ENCODE measurements around the gene NCOA1. TPM values are rescaled to one million over a fixed set of nuclear protein-coding genes. Genes with fewer than 3 reads are reported as not detected.
"Not testable (repeated sequence)": the region's sequence is repeated elsewhere in the genome, so short reads cannot be mapped to it uniquely, and the experiment has no call there.

Gene NCOA1
- polyA plus RNA-seq, 3 donors from 2014 or later: 21.2 to 35.0 (median 25.6) TPM

DNA sequence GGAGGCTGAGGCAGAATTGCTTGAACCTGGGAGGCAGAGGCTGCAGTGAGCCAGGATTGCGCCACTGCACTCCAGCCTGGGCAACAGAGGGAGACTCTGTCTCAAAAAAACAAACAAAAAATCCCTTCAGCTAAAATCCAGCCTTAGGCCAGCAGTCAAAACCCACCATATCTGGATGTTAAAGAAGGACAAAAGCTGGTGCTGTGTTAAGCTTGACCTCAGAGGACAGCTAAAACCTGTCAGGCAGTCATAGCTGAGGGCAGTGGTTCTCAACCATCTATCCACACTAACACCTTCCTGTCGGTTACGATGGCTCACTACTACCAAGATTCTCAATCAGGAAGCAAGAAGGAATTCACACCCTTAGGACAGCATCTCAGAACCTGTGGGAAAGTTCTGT lies 292.6 kb downstream of the NCOA1 start:
- H3K27ac Mint-ChIP-seq: no peak overlapping the region
- H3K27me3 Mint-ChIP-seq (ENCODE audit: low read depth in 3 of 3): peaks cover 0 to 2% (median 0%) of the 10 kb centered on the region in 3 donors
- no peaks in the 10 kb centered on the region for H3K9me3 Mint-ChIP-seq
- H3K4me3 Mint-ChIP-seq: no peak overlapping the region
- no peaks in the 10 kb centered on the region for H3K4me1 Mint-ChIP-seq
- H3K36me3 Mint-ChIP-seq: peaks cover 0 to under 1% (median 0%) of the 10 kb centered on the region in 3 donors
- DNase-seq: no peak

DNA sequence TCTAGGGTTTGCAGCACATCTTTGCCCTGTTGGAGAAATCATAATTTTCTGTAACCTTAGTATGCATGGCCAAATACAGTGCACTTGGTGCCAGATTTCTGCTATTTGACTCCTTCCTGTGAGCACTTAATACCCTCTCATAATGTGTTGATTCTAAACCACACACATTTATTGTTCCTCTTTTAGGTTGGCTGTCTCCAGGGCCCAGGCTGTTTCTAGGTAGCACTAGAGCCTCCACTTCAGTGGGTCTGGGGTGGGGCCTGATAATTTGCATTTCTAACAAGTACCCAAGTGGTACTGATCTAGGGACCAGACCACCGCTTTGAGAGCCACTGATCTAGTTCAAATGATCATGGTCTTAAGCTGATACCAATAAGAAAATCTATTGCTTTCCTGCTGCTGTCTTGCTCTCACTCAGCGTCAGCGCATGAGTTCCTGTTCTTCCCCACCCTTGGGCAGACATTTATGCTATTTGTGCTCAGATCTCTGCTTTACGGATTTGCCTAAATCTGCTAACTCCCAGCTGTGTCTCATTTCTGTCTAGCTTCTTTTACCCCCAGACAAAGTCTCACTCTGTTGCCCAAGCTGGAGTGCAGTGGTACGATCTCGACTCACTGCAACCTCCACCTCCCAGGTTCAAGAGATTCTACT lies 294.7 kb downstream of the NCOA1 start:
- Mint-ChIP-seq H3K27ac (no peak overlapping the region), H3K27me3 (ENCODE audit: low read depth in 3 of 3) (peaks cover 0 to 2% (median 0%) of the 10 kb centered on the region in 3 donors), H3K9me3 (no peaks in the 10 kb centered on the region), H3K4me3 (no peak overlapping the region), H3K4me1 (no peaks in the 10 kb centered on the region), H3K36me3 (peaks cover 6 to 11% (median 7%) of the 10 kb centered on the region in 3 donors)
- no peak for DNase-seq

DNA sequence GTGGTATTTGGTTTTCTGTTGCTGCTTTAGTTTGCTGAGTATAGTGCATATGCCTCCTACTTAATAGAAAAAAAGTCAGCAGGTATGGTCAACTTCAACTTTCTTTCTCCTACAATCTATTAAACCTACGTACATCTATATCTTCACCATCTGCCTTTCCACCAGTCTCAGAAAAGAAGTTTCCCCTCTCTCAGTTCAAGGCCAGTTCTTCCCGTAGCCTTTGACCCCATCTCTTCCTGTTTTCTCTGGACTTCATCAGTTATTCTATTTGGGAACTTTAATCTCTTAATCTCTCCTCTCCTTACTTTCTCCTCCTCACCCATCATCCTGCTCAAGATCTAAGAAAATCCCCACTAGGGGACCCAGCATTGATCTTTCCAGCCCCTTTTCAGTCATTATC lies 296.5 kb downstream of the NCOA1 start:
- H3K4me1 Mint-ChIP-seq: peaks cover 4 to 5% of the 10 kb centered on the region in 2 donors
- H3K27ac Mint-ChIP-seq: peak overlapping the region in 1 of 6 donors; percentile 17
- no peak for DNase-seq
- no peaks in the 10 kb centered on the region for H3K9me3 Mint-ChIP-seq
- H3K4me3 Mint-ChIP-seq: no peak overlapping the region
- H3K36me3 Mint-ChIP-seq: peaks cover 6 to 11% (median 7%) of the 10 kb centered on the region in 3 donors
- H3K27me3 Mint-ChIP-seq (ENCODE audit: low read depth in 3 of 3): peaks cover 0 to 4% (median 0%) of the 10 kb centered on the region in 3 donors

DNA sequence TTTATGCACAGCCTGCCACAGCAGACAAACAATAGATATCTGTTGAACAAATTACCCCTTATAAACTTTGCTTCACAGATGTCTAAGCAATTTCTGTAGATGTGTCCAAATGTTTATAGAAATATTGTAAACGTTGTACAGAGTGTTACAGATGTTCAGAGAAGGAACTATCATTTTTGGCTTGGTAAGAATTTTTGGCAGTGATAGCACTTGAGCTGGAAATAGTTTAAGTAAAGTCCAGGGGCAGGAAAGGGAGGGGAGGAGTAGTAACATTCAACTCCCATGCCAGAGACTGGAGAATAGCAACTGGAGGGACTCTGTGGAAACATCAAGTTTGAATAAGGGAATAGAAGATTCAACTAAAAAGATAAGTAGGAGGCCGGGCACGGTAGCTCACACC lies 297.8 kb downstream of the NCOA1 start:
- H3K9me3 Mint-ChIP-seq: no peaks in the 10 kb centered on the region
- peaks cover 14 to 16% of the 10 kb centered on the region in 2 donors for H3K4me1 Mint-ChIP-seq
- DNase-seq: no peak
- peaks cover 6 to 16% (median 7%) of the 10 kb centered on the region in 3 donors for H3K27me3 Mint-ChIP-seq (ENCODE audit: low read depth in 3 of 3)
- H3K4me3 Mint-ChIP-seq: no peak overlapping the region
- no peak overlapping the region for H3K27ac Mint-ChIP-seq
- H3K36me3 Mint-ChIP-seq: peaks cover 6 to 11% (median 7%) of the 10 kb centered on the region in 3 donors

DNA sequence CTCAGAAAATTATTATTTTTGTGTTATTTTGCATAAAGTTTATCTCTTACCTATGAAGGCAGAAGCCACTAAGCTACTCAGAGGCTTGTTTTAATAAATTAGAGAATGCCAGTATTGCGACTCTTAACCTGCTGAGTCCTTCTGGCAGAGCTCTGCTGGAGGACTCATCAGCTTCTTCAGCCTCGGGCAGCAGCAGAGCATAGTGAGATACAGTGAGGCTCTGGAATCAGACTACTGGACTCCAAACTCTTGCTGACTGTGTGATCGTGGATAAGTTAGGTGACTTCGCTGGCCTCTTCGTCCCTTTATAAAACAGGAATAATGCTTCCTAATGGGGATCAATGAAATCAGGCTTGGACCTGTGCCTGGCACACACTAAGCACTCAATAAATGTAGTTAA lies 300.4 kb downstream of the NCOA1 start:
- no peak for DNase-seq
- no peaks in the 10 kb centered on the region for H3K9me3 Mint-ChIP-seq
- peaks cover 6 to 18% (median 7%) of the 10 kb centered on the region in 3 donors for H3K27me3 Mint-ChIP-seq (ENCODE audit: low read depth in 3 of 3)
- peaks cover 22 to 31% of the 10 kb centered on the region in 2 donors for H3K4me1 Mint-ChIP-seq
- peak overlapping the region in 1 of 5 donors; percentile 33 for H3K4me3 Mint-ChIP-seq
- H3K27ac Mint-ChIP-seq: no peak overlapping the region
- H3K36me3 Mint-ChIP-seq: peaks cover 6 to 11% (median 7%) of the 10 kb centered on the region in 3 donors

DNA sequence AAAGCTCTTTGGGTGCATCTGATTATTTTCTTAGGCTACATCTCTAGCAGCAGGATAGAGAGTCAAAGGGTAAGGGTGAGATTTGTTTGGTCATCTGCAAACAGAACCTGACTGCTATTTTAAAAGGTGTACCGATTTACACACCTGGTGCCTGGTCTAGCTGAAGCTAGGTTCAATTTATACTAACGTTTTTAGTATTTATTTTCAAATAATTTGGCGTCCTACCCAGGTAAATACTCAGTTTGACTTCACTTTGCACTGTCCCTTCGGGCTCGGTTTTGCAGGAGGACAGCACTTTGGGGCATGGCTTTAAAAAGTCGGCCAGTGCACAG lies 301.5 kb downstream of the NCOA1 start:
- peaks cover 22 to 31% of the 10 kb centered on the region in 2 donors for H3K4me1 Mint-ChIP-seq
- peak overlapping the region; percentile 97 to 99 (median 98) for H3K27ac Mint-ChIP-seq
- H3K36me3 Mint-ChIP-seq: peaks cover 6 to 11% (median 7%) of the 10 kb centered on the region in 3 donors
- no peaks in the 10 kb centered on the region for H3K9me3 Mint-ChIP-seq
- peak overlapping the region; percentile 96 to 99 (median 98) for H3K4me3 Mint-ChIP-seq
- peaks cover 6 to 18% (median 7%) of the 10 kb centered on the region in 3 donors for H3K27me3 Mint-ChIP-seq (ENCODE audit: low read depth in 3 of 3)
- no peak for DNase-seq

DNA sequence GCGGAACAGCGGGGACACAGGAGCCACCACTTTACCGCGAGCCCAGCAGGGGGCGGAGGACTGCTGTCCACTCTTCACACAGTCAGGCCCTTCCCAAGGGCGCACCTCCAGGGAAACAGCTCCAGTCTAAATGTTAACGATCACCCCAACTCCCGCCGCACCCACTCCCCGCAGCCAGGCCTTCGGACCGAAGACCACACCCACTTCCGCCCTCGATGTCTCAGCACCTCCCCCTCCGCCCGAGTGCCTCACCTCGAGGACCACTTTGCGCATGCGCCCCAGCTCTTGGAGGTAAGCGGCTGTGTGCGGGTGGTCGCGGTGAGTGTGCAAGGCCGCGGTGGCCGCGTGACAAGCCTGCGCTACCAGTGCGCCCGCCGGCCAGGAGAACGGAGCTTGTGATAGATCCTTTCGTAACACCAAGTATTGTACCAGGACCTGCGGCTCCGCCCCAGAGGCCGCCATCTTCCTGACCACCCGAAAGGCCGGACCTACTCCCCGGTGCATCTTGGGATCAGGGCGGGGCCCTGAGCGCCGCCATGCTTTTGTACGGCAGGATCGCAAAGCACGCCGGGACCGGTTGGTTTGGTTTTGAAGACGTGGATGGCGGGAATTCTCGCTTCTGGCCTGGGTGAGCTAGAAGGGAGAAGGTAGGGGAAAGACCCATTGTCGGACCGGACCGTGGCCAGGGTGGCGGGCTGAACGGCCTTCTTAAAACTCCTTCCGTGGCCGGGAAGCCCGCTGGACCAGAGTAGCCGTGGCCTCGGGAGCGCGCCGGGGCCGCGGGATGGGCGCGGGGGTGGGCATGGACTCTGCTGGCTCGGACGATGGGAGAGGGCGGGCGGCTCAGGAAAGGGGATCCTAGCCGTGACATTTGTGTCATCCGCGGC lies 302.1 kb downstream of the NCOA1 start, which contains the start of the genes CENPO and PTRHD1:
Gene CENPO (plus strand): TSS at position 552 of the 887 bp plus-strand sequence. CDS start 495 bp downstream, outside the sequence.
Gene PTRHD1 (minus strand): TSS at position 518 of the 887 bp plus-strand sequence. CDS start 14 bp downstream, at position 504.
- peak; percentile 97 to 98 (median 98) for DNase-seq
- H3K36me3 Mint-ChIP-seq: peaks cover 7 to 11% (median 8%) of the 10 kb centered on the region in 3 donors
- H3K9me3 Mint-ChIP-seq: peaks cover 0 to 1% (median 0%) of the 10 kb centered on the region in 6 donors
- H3K4me3 Mint-ChIP-seq: peak within 1 kb of the TSS; percentile 96 to 99 (median 98)
- H3K4me1 Mint-ChIP-seq: peaks cover 24 to 34% of the 10 kb centered on the region in 2 donors
- H3K27me3 Mint-ChIP-seq (ENCODE audit: low read depth in 3 of 3): peaks cover 6 to 18% (median 7%) of the 10 kb centered on the region in 3 donors
- peak within 1 kb of the TSS; percentile 97 to 99 (median 98) for H3K27ac Mint-ChIP-seq

DNA sequence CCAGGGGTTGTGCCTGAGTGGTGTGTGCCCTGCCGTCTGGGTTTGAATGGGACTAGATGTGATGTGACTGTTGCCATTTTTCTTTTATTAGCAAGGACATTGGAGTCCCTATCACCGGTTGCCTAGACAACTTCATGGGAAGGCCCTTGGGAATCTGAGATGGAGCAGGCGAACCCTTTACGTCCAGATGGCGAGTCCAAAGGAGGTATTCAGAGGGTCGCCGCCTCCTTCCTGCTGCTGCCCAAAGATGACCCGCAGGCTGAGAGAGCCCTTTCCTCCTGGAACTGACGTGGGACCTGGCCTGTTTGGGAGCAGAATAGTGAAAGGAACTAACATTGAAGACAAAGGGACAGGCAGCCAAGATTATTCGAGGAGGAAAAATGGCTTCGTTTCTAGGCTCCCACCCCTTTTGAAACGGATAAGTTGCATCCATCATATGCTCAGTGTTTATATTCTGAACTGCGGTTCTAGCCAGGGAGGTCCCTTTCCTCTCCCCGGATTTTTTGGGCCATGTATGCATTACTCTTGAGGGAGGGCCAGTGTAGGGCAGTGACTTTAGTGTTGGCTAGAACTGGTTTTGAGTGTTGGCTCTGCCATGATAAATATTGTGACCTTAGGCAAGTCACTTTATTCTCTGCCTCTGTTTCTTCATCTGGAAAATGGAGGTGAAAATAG lies 302.8 kb downstream of the NCOA1 start:
- H3K4me3 Mint-ChIP-seq: peak overlapping the region; percentile 96 to 99 (median 98)
- peaks cover 7 to 10% (median 8%) of the 10 kb centered on the region in 3 donors for H3K36me3 Mint-ChIP-seq
- DNase-seq: no peak
- peaks cover 25 to 41% of the 10 kb centered on the region in 2 donors for H3K4me1 Mint-ChIP-seq
- H3K27me3 Mint-ChIP-seq (ENCODE audit: low read depth in 3 of 3): peaks cover 6 to 18% (median 7%) of the 10 kb centered on the region in 3 donors
- H3K9me3 Mint-ChIP-seq: peaks cover 0 to 1% (median 0%) of the 10 kb centered on the region in 6 donors
- H3K27ac Mint-ChIP-seq: peak overlapping the region; percentile 97 to 99 (median 98)

DNA sequence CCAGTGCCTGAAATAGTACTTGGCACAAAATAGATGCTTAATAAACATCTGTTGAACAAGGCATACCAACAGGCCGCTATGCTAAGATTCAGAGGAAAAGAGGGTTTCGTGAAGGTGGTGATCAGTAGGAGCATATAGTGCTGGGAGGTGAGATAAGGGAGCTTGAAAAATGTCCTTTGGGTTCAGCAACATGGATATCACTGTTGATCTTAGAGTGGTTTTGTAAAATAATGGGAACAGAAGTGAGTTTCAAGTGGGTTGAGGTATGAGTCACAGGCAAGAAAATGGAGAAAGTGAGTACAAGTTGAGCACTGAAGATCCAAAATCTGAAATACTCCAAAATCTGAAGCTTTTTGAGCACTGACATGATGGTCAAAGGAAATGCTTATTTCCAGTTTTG lies 306.6 kb downstream of the NCOA1 start:
- DNase-seq: no peak
- H3K4me1 Mint-ChIP-seq: peaks cover 24 to 35% of the 10 kb centered on the region in 2 donors
- peaks cover 0 to 22% (median 20%) of the 10 kb centered on the region in 3 donors for H3K36me3 Mint-ChIP-seq
- H3K27ac Mint-ChIP-seq: peak overlapping the region in 3 of 6 donors; percentile 31 to 36 (median 32)
- H3K9me3 Mint-ChIP-seq: peaks cover 0 to 1% (median 0%) of the 10 kb centered on the region in 6 donors
- peaks cover 5 to 14% (median 7%) of the 10 kb centered on the region in 3 donors for H3K27me3 Mint-ChIP-seq (ENCODE audit: low read depth in 3 of 3)
- no peak overlapping the region for H3K4me3 Mint-ChIP-seq

DNA sequence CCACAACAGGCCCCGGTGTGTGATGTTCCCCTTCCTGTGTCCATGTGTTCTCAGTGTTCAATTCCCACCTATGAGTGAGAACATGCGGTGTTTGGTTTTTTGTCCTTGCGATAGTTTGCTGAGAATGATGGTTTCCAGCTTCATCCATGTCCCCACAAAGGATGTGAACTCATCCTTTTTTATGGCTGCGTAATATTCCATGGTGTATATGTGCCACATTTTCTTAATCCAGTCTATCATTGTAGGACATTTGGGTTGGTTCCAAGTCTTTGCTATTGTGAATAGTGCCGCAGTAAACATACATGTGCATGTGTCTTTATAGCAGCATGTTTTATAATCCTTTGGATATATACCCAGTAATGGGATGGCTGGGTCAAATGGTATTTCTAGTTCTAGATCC lies 309.4 kb downstream of the NCOA1 start:
- not testable (repeated sequence) for H3K27ac Mint-ChIP-seq; H3K27me3 Mint-ChIP-seq (ENCODE audit: low read depth in 3 of 3); H3K4me1 Mint-ChIP-seq; H3K4me3 Mint-ChIP-seq; H3K9me3 Mint-ChIP-seq; DNase-seq
- H3K36me3 Mint-ChIP-seq: peaks cover 0 to 29% (median 25%) of the 10 kb centered on the region in 3 donors

DNA sequence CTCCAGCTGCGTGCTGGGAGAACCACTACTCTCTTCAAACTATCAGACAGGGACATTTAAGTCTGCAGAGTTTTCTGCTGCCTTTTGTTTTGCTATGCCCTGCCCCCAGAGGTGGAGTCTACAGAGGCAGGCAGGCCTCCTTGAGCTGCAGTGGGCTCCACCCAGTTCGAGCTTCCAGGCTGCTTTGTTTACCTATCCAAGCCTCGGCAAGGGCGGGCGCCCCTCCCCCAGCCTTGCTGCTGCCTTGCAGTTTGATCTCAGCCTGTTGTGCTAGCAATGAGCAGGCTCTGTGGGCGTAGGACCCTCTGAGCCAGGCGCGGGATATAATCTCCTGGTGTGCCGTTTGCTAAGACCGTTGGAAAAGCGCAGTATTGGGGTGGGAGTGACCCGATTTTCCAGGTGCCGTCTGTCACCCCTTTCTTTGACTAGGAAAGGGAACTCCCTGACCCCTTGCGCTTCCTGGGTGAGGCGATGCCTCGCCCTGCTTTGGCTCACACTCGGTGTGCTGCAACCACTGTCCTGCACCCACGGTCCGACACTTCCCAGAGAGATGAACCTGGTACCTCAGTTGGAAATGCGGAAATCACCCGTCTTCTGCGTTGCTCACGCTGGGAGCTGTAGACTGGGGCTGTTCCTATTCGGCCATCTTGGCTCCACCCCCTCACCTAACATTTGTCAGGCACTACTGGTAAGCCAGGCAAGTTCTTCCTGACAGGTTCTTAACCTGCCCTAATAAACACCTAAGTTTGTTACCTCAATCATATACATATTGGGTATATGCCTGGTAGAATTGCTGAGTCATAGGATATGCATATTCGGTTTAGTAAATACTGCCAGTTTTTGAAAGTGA lies 315.0 kb downstream of the NCOA1 start:
- Mint-ChIP-seq H3K27ac (peak overlapping the region in 3 of 6 donors; percentile 9 to 39 (median 38)), H3K36me3 (peaks cover 12 to 23% (median 22%) of the 10 kb centered on the region in 3 donors)
- H3K27me3 Mint-ChIP-seq (ENCODE audit: low read depth in 3 of 3); H3K4me3 Mint-ChIP-seq; DNase-seq; H3K9me3 Mint-ChIP-seq; H3K4me1 Mint-ChIP-seq: not testable (repeated sequence)

DNA sequence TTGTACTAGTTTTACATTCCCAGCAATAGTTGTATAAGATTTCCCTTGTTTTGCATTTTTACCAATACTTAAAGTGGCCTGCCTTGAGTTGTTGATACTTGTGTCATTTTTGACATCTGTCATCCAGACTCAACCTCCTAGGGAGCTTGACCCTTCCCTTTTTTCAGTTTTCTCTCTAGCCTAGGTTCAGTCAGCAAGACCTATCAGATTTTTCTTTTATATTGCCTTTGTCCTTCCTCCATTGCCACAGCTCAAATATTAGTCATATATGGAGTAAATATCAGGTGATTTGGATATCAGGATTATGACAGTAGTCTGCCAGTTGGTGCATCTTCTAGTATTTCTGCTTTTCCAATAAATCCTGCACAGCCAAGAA lies 315.6 kb downstream of the NCOA1 start:
- Mint-ChIP-seq H3K4me3 (no peak overlapping the region), H3K27ac (peak overlapping the region in 2 of 6 donors; percentile 10 to 39), H3K27me3 (ENCODE audit: low read depth in 3 of 3) (no peaks in the 10 kb centered on the region), H3K36me3 (peaks cover 12 to 21% (median 21%) of the 10 kb centered on the region in 3 donors), H3K9me3 (peaks cover 0 to 3% (median 0%) of the 10 kb centered on the region in 6 donors), H3K4me1 (peaks cover 0 to 9% of the 10 kb centered on the region in 2 donors)
- DNase-seq: no peak
